Measurements from ENCODE around the gene AMER1.
"Not testable (repeated sequence)": the region's sequence is repeated elsewhere in the genome, so short reads cannot be mapped to it uniquely, and the experiment has no call there.

Gene AMER1

DNA sequence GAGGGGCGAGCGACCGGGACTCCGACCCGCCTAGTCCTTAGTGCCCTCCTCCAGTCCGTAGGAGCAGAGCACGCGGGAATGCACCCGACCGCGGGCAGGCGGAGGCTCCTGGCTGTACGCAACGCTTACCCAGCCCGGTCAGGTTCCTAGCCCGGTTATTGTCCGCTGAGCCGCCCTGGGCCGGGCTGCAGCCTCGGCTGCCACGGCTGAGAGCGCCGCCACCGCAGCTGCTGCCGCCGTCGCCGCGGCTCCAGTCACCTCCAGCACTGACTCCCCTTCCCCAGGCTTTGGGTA lies at the start of gene AMER1:
TSS of gene AMER1 (minus strand) at position 268 of the 294 bp plus-strand sequence. CDS start 12,422 bp downstream, outside the sequence.
- Histone ChIP-seq H3K79me2 (no peaks in the 10 kb centered on the region), H3K4me2 (ENCODE audit: low read length) (peak within 1 kb of the TSS; percentile 81), H3K36me3 (ENCODE audit: control insufficient read depth, insufficient read depth, low read length) (no peaks in the 10 kb centered on the region), H3K4me3 (ENCODE audit: low read depth, low read length) (peak within 1 kb of the TSS; percentile 76), H3K27ac (peak within 1 kb of the TSS; percentile 98), H3K27me3 (ENCODE audit: control insufficient read depth, insufficient read depth, low read length) (no peaks in the 10 kb centered on the region), H3K9ac (peak within 1 kb of the TSS; percentile 28), H3K4me1 (peaks cover 3% of the 10 kb centered on the region), H2AFZ (peak within 1 kb of the TSS; percentile 80), H3K9me3 (ENCODE audit: control insufficient read depth, low read length) (no peaks in the 10 kb centered on the region)
- TF ChIP-seq, protein P1, sequence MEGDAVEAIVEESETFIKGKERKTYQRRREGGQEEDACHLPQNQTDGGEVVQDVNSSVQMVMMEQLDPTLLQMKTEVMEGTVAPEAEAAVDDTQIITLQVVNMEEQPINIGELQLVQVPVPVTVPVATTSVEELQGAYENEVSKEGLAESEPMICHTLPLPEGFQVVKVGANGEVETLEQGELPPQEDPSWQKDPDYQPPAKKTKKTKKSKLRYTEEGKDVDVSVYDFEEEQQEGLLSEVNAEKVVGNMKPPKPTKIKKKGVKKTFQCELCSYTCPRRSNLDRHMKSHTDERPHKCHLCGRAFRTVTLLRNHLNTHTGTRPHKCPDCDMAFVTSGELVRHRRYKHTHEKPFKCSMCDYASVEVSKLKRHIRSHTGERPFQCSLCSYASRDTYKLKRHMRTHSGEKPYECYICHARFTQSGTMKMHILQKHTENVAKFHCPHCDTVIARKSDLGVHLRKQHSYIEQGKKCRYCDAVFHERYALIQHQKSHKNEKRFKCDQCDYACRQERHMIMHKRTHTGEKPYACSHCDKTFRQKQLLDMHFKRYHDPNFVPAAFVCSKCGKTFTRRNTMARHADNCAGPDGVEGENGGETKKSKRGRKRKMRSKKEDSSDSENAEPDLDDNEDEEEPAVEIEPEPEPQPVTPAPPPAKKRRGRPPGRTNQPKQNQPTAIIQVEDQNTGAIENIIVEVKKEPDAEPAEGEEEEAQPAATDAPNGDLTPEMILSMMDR (IDR thresholded peaks at IDR 0.05): no peak

DNA sequence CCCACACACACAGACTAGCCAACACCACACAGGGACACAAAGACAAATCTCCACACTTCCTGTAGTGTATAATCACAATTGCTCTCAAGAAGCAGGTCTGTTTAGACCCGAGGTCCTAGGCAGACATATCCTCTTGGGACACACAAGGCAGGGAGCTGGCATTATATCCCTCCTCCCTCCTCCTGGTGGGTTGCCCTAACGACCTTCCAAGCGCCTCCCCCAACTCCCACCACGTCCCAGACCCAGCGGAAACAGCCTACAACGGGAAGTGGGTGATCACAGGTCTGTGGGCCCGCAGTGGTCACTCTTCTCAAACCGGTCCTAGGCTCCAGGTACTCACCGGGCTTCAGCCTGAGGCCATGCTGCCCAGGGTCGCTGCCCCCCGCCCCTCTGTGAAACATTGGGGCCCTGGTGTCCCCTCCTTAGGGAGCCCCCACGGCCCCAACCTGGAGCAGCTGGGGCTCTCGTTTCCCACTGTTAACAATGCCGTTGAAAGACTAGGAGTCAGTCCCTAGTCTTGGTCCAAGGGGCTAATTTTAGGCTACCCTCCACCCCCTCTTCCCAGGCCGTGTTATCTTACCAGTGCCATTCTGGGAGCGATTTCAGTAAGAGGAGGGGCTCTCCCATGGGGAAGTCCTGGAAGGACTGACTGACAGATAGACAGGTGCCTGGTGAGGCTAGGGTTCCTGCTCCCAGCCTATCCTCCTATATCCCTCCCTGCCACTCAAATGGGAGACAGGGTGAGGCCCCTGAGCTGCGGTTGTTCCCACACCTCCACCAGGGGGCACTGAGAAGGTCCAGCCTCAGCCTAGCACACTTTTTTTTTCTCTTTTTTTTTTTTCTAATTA lies 24.8 kb upstream of the AMER1 start, which contains the start of gene ASB12:
TSS of gene ASB12 (minus strand) at position 485 of the 848 bp plus-strand sequence. CDS start 4,957 bp downstream, outside the sequence.
- Histone ChIP-seq H3K27me3 (ENCODE audit: control insufficient read depth, insufficient read depth, low read length) (no peaks in the 10 kb centered on the region), H3K27ac (no peak within 1 kb of the TSS), H3K4me3 (ENCODE audit: low read depth, low read length) (no peak within 1 kb of the TSS), H2AFZ (no peak within 1 kb of the TSS), H3K79me2 (no peaks in the 10 kb centered on the region), H3K9ac (no peak within 1 kb of the TSS), H3K9me3 (ENCODE audit: control insufficient read depth, low read length) (no peaks in the 10 kb centered on the region), H3K36me3 (ENCODE audit: control insufficient read depth, insufficient read depth, low read length) (no peaks in the 10 kb centered on the region), H3K4me1 (no peaks in the 10 kb centered on the region), H3K4me2 (ENCODE audit: low read length) (no peak within 1 kb of the TSS)
- TF ChIP-seq, protein P1 (IDR thresholded peaks at IDR 0.05): no peak

DNA sequence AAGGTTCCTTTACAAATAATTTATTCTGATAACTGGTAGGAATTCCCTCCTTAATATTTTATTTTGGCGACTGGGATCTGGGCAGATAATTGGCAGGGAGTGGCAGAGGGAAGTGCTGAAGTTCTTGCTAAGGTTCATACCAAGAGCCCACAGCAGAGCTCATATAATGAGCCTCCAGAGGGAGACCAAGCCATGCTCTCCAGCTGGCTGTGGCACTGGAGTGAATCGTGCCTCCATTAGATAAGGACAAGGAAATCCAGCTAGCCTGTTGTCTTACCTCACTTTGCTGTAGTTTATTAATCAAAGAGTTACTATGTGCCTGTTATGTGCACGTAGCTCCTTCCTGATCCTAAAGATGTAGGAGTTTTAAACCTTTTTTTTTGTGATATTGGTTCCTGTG lies 23.6 kb upstream of the AMER1 start:
- Histone ChIP-seq H3K79me2 (no peaks in the 10 kb centered on the region), H3K36me3 (ENCODE audit: control insufficient read depth, insufficient read depth, low read length) (no peaks in the 10 kb centered on the region), H3K4me1 (no peaks in the 10 kb centered on the region), H3K27ac (no peak overlapping the region), H3K27me3 (ENCODE audit: control insufficient read depth, insufficient read depth, low read length) (no peaks in the 10 kb centered on the region), H3K4me2 (ENCODE audit: low read length) (no peak overlapping the region), H2AFZ (no peak overlapping the region), H3K4me3 (ENCODE audit: low read depth, low read length) (no peak overlapping the region), H3K9me3 (ENCODE audit: control insufficient read depth, low read length) (no peaks in the 10 kb centered on the region), H3K9ac (no peak overlapping the region)
- TF ChIP-seq, protein P1 (IDR thresholded peaks at IDR 0.05): no peak

DNA sequence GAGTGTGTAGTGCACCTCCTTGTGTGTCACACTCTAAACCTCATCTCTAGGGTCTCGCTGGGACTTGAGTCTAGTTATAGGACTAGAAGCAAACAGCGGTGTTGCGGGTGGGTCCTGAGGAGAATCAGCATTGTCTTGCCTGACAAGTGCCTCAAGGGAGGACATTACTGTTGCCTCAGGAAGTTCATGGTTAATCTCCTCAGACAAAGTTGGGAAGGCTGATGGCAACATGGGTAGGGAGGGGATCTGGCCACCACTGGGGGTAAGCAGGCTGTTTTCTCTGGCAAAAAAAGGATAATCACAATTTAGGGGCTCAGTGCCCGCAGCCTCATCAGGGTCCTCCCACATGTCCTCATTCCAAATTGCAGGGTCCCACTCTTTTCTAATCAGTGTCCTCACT lies 12.5 kb upstream of the AMER1 start:
- no peak overlapping the region for H3K9ac ChIP-seq
- no peak overlapping the region for H2AFZ ChIP-seq
- no peaks in the 10 kb centered on the region for H3K27me3 ChIP-seq (ENCODE audit: control insufficient read depth, insufficient read depth, low read length)
- no peaks in the 10 kb centered on the region for H3K36me3 ChIP-seq (ENCODE audit: control insufficient read depth, insufficient read depth, low read length)
- H3K9me3 ChIP-seq (ENCODE audit: control insufficient read depth, low read length): no peaks in the 10 kb centered on the region
- TF ChIP-seq, protein P1 (IDR thresholded peaks at IDR 0.05): no peak
- no peaks in the 10 kb centered on the region for H3K4me1 ChIP-seq
- H3K4me2 ChIP-seq (ENCODE audit: low read length): no peak overlapping the region
- no peaks in the 10 kb centered on the region for H3K79me2 ChIP-seq
- H3K27ac ChIP-seq: no peak overlapping the region
- no peak overlapping the region for H3K4me3 ChIP-seq (ENCODE audit: low read depth, low read length)

DNA sequence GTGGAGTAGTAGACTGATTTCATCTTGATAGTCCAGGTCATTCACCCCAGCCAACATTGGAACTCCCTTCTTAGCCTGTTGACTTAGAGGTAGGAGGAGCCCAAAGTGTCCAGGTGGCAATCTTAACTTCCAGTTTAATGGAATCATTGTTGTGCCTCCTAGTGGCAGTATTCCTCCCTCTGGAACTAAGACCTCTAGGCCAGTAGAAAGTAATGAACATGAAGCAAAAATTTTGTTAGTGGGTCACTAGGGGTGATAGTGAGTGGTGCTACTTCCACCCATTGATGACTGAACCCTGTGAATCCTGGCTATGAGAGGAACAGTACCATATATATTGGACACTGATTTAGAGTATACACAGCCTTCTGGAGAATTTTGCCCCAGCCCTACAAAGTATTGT lies 8.5 kb upstream of the AMER1 start:
- H3K9me3 ChIP-seq (ENCODE audit: control insufficient read depth, low read length); H3K27ac ChIP-seq; H3K9ac ChIP-seq; H3K4me2 ChIP-seq (ENCODE audit: low read length); H3K27me3 ChIP-seq (ENCODE audit: control insufficient read depth, insufficient read depth, low read length); H3K36me3 ChIP-seq (ENCODE audit: control insufficient read depth, insufficient read depth, low read length); H3K4me1 ChIP-seq; H3K79me2 ChIP-seq; H3K4me3 ChIP-seq (ENCODE audit: low read depth, low read length); H2AFZ ChIP-seq: not testable (repeated sequence)
